HG03439 (cell line): Measurements from ENCODE around the gene TCAP.
"Not testable (repeated sequence)": the region's sequence is repeated elsewhere in the genome, so short reads cannot be mapped to it uniquely, and the experiment has no call there.

Experiments
- ATAC-seq: cut with Tn5 transposase; IDR thresholded peaks from one replicate; pipeline ENCODE4 v1.9.1; 2021; ENCODE audit warnings: mild to moderate bottlenecking, moderate library complexity; ENCODE audit not compliant: unreplicated experiment

Gene TCAP

DNA sequence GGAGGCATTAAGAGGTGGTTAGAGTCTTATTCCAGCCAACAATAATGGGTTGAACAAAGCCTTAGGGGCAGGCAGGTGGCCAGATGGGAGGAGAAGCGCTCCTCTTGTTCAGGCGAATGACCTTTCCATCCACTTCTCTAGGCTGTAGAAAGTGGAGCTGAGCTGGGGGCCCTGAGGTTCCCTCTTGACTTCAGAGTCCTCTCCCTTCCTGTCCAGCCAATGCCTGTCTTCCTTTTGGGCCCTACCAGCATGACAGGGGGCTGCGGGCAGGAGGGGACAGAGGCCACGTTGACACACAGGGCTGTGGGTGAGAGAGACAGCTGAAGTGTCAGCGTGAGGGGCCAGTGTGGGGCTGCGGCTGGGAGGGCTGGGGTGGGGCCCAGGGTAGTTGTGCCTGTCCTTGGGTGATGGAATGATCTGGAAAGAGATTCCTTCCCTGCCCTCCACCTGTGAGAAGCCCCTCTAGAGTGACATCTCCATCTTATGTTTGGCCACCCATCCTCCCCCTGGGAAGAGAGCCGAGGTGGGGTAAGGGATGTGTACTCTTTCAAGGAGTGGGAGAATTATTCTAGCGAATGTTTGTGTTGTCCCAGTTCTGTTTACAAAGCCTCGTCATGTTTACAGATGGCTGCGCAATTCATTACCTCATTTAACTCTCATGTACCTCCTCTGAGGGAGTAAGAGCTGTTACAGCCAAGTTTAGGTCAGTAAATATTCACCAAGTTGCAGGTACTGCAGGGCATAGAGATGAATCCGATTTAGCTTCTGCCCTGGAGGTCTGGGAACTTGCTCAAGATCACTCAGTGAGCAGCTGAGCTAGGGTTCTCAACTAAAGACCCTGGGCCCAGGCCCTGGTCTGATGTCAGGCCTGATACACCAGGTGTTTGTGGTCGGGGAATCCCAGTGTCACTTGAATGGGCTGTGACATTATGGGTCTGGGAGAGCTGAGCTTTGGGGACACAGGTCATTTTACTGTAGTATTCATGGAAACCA is 38.0 kb downstream of the TCAP start:
- ATAC-seq, result no peak

- ATAC-seq, result no peak
Observed at GRCh38 chr17:39703913-39704312, 38.8 kb downstream of the TCAP start.

DNA sequence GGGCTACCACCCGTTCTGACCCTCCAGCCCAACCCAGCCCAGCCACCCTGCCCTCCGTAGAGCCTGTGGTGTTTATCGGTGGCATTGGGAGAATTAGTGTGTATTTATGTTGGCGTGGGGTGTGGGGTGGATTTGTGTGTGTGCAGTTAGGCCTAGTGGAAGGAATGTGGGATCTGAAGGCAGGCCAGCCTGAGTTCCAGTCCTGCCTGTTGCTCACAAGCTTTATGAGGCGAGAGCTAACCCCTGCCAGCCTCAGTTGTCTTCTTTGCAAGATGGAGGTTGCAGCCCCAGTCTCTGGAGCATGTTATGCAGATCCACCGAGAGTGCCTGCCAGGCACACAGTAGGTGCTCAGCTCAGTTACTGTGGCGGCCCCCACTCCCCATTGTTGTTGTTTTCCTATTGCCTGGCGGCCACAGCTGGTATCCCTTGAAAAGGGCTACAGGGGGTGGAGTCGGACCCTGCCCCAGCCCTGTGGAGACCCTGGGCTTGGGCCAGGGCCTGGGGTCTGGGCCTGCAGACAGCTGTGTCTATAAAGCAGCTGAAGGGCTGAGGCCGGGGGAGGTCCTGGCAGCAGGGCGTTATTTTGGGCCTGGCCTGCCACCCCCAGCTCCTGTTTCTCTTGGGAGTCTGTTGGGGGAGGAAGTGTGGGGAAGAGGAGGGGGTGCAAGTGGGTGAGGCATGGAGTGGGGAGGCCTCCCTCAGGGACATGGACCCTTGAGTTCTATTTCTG is 39.8 kb downstream of the TCAP start:
- no peak for ATAC-seq

DNA sequence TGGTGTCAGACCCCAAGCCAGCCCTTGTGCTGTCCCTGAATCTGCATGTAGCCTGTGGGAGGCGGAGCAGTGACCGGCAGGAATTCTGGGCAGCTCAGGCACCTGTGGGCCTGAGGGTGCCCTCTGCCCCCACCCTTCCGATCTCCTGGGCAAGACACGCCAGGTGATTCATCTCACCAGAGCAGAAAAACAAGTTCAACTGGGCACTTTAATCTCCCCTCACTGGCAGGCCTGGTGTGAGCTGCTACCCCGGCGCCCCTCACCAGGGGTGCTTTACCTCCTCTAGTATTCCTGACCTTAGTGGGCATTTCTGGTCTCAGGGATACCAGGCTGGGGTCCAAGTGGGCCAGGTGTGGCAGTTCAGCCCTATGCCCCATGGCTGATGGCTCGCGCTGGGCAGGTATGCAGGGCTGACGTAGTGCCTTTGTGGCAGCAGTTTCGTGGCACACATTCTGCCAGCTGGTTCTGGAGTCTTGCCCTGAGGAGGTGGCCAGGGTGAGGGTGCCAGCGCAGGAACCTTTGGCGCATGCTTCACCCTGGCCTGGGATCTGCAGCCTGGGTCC is 40.7 kb downstream of the TCAP start:
- no peak for ATAC-seq

DNA sequence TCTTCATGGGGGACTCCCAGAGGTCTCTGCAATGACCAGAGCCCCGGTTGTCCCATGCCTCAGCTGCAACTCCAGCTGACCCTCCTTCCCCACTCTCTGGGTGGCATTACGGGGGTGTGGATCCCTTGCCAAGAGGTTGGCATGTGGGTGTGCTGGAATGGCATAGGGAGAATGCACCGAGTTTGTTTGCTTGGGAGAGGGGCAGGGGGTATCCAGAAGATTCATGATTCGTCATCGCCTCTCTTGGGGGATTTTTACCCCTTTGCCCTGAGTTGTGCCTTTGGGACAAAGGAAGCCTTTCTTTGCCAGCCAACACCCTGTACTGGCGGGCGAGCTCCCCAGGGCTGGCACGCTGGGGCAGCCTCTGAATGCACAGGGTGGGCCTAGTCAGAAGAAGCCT is 41.2 kb downstream of the TCAP start:
- no peak for ATAC-seq

GRCh38 chr17:39706921-39707337 is 41.8 kb downstream of the TCAP start:
- no peak for ATAC-seq

DNA sequence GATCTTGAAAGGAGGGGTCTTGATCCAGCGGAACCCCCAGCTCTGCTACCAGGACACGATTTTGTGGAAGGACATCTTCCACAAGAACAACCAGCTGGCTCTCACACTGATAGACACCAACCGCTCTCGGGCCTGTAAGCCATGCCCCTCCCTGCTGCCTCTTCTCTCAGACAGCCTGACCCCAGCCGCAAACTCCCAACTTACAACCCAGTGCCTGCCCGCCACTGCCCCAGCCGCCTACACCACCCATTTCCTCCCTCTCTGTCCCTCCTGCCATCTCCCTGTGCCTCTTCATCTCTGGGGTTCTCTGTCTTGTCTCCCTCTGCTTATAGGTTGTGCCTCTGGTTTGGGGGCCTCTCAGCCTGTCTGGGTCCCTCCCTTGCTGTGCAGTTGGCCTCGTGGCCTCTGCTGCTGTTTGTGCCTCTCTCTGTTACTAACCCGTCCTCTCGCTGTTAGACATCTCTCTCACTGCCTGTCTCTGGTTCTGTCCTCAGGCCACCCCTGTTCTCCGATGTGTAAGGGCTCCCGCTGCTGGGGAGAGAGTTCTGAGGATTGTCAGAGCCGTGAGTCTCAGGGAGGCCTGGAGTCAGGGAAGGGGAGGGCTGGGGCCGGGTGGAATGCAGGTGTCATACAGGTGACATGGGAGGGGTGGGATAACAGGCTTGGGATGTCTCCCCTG is 44.3 kb downstream of the TCAP start:
- ATAC-seq, result no peak

GRCh38 chr17:39709998-39710964 is 45.1 kb downstream of the TCAP start:
- no peak for ATAC-seq

DNA sequence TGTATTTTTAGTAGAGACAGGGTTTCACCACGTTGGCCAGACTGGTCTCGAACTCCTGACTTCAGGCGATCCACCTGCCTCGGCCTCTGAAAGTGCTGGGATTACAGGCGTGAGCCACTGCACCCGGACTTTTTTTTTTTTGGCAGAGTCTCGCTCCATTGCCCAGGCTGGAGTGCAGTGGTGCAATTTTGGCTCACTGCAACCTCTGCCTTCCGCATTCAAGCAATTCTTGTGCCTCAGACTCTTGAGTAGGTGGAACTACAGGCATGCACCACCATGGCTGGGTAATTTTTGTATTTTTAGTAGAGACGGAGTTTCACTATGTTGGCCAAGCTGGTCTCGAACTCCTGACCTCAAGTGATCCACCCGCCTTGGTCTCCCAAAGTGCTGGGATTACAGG is 45.9 kb downstream of the TCAP start:
- ATAC-seq, result not testable (repeated sequence)

- ATAC-seq, result no peak
Observed at GRCh38 chr17:39711851-39712250, 46.7 kb downstream of the TCAP start.

DNA sequence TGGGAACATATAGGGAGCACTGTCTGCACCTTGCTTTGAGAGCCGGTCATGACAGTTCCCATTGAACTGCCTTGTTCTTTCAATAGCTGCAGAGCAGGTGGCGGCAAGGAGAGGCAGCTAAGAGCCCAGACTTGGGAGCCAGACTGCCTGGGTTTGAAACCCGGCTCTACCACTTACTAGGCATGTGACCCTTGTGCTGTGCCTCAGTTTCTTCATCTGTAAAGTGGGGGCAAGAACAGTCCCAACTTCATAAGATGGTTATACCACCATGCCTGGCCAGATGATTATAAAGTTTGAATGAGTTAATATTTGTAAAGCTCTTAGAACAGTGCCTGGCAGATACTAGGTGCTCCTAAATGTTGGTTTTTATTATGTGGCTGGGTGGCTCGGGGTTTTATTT is 49.1 kb downstream of the TCAP start:
- no peak for ATAC-seq

DNA sequence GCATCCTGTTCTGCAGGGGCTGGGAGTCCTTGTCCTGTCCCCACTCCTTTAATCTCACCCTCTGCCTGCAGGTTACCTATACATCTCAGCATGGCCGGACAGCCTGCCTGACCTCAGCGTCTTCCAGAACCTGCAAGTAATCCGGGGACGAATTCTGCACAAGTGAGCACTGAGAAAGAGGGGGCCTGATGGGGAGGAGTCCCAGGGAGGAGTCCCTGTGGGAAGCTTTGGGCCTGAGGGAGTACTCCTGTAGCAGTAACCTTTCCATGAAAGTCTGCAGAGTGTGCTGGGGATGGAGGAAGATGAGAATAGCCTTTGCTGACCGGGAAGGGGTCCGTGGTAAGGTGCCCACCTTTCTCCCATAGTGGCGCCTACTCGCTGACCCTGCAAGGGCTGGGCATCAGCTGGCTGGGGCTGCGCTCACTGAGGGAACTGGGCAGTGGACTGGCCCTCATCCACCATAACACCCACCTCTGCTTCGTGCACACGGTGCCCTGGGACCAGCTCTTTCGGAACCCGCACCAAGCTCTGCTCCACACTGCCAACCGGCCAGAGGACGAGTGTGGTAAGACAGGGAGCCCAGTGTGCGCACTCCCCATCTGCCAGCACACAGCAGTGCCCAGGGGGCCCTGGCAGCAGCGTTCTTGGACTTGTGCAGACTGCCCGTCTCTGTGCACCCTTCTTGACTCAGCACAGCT is 50.4 kb downstream of the TCAP start:
- ATAC-seq, result no peak
